Stimulated activated CD8-positive, alpha-beta memory T cell treated with anti-CD3 and anti-CD28 coated beads, Interleukin-4, amount 100 ng/mL, for 48 hours (primary cell): ENCODE data around the gene RHOV.
"Not testable (repeated sequence)": the region's sequence is repeated elsewhere in the genome, so short reads cannot be mapped to it uniquely, and the experiment has no call there.

Experiments used
- DNase-seq: peaks from one replicate; pipeline ENCODE4 v3.0.0-alpha.2; 2020

RHOV gene

DNA sequence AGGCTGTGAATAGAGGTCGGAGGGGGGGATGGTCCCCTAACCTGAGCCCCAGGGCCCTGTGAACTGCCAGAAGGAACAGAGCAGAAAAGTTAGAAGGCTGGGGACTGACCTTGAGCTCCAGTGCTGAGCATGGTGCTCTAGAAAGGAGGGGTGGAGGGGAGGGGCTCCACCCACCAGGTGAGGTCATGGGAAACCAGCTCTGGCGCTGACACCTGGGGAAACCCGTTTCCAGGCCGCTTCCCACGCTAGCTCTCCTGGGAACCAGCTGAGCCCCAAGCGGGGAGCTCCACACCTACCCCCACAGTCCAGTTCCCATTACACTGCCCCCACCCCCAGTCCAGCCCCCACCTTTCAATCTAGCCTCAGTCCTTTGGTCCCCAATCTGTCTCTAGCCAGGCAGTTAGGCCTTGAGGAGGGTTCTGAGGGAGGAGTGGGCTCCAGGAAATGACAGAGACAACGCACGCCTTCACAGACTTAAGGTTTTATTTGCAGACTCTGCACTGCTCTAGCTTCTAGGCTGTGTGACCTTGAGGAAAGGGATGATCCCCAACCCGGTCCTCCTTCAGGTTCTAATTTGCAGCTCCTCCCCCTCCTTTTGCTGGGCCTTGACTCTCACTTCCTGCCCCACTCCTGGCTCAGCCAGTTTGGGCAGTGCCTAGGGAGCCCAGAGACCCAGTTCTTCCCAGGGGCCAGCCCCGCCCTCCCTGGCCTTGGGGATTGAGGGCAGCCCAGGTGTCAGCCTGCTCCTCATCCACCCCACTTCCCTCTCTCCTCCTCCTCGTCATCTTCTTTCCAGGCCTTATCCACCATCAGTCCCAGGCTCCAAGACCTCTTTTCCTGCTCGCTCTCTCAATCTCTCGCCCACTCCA lies 2.1 kb downstream of the RHOV start:
- peak; percentile 34 for DNase-seq

DNA sequence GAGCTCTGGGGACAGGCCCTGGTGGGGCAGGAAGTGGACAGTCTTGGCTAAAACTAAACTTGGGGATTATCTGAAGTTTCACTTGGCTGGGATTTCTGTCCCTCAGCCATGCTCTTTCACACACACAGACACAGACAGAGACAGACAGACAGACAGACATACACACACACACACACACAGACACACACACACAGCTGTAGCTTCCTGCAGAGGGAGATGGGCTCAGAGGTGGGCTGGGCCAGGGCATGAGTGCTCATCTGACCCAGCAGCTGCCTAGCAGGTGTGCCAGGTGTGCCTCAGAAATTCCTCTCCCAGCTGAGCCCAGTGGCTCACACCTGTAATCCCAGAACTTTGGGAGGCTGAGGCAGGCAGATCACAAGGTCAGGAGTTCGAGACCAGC lies 3.3 kb downstream of the RHOV start:
- no peak for DNase-seq

DNA sequence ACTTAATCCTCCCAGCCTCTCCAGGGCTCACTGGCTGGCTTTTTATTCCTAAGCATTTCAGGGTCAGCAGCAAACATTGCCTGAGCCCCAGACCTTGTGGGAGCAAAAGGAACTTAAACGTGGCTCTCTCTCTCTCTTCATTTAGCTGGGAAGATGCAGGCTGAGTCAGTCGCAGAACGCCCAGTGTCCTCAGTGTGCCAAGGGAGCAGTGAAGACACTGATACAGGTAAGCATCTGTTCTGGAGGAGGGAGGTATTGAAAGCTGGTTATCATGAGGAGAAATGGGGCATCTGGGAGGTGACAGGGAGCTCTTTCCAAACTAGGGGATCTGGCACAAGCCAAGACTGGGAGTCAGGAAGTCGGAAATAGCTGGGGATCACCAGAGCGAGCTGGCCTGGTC lies 4.3 kb downstream of the RHOV start:
- no peak for DNase-seq

DNA sequence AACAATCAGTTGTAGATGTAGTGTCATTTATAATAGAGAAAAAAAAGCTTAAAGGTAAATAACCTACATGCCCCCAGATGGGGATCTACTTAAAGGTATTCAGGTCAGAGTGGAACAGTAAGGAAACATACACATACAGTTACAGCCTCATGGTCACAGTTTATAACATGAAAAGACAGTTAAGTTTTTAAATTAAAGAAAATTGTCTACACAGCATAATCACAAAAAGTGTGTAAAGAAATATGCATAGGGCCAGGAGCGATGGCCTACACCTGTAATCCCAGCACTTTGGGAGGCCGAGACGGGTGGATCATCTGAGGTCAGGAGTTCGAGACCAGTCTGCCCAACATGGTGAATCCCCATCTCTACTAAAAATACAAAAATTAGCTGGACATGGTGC lies 6.8 kb downstream of the RHOV start:
- DNase-seq = no peak

DNA sequence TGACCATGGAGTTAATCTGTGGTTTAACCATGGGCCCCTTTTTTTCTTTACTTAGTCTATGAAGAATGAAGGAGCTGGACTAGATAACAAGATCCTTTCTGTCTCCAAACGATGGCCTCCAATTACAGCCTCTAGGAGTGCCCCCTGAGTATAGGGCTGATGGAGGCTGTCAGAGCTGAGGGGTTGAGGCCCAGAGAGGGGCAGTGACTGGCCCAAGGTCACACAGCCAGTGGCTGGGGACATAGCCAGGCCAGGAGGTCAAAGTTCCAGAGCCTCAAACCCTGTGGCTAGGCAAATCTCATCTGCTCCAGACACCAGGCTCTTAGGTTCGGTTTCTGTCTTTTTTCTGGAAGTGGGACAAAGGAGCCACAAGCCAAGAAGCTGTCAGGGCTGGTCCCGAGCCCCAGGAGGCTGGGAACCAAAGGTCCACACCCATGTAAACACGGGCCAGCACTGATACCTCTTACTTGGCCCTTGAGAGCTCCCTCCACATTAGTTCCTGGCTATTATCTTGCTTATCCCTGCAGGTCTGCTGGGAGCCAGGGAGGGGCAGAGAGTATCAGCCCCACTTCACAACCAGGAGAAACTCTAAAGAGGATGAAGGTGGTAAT lies 10.3 kb downstream of the RHOV start:
- no peak for DNase-seq

DNA sequence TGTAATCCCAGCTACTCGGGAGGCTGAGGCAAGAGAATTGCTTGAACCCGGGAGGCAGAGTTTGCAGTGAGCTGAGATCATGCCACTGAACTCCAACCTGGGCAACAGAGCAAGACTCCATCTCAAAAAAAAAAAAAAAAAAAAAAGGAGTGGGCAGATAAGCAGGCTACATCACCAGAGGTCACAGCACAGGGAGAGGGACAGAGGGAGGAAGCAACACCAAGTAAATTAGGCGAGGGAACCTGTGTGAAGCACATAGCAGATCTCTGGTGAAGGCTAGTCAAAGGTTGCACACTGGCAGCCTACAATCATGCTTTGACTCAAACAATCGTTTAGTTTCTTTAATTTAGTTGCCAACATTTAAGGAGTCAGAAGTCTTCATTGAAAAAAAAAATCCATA lies 12.9 kb downstream of the RHOV start:
- not testable (repeated sequence) for DNase-seq

DNA sequence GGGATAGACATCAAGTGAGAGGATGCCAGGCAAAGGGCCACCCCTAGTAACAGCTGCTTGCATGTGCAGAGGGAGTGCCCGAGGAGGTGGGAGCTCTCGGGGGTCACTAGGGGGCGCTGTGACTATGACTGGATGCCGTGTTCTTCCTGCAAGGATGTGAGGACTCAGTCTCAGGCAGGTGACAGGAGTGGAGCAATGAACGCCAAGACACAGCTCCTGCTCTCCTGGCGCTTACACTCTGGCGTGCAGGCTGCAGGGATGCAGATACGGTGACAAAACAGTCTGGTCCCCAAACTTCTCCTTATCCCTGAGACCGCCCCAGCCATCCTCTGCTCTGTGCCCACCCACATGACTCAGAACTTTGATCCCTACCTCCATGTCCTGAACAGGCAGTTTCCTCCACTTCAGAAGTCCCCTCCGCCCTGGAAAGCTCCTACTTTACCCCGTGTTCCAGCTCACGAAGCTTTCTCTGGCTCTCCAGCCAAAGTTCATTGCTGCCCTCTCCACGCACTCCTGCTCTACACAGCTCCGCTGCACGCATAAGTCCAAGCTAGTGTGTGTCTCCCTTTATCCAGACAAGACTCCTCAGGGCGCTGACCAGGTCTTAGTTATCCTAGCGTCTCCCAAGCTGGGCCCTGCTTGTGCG lies 14.7 kb downstream of the RHOV start:
- peak; percentile 94 for DNase-seq

DNA sequence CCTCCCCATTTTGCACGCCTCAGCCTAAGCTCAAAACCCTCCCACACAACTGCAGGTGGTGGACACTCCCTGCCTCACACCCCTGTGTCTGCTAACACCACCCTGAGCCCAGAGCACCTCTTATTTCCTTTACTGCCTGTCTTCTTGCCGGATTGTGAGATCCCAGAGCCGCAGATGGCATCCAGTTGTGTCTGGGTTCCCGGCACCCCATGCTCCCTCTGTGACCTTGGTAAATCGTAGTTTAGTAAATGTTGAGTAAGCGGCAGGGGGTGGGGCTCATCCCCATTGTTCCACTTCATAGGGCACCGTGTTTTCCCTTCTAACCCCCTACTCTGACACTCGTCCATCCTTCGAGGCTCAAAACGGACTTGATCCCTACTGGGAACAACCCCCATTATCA lies 15.3 kb downstream of the RHOV start:
- DNase-seq = no peak

DNA sequence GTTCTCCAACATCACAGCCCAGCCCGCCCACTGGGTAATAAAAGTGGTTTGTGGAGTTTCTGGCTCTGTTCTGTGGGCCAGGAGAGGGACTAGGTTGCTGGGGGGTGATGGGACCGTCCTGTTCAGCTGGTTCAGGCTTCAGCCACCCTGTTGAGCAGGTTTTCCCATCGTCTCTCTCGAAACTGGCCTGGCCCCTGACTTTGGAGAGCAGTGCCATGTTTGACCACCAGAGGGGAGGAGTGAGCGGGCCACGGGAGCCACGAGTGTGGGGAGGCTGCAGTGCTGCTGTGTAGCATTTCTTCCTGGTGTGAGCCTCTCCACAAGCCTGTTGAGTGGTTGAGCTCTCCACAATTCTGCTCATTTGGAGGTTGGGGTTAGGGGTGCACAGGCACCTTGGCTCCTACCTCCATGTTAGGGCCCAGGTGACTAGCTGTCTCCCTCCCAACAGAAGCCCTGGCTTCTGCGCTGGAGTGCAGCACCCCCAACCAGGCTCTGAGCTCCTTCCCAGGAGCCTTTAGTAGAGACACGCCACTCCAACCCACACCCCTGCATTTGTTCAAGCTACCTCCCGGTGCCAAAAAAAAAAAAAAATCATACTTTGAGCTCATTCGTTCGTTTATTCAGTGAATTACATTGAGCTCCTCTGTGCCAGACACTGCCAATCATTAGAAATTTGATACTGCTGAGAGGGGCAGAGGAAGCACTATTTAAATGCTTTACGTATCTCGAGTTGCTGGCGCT lies 16.3 kb downstream of the RHOV start:
- peak; percentile 92 for DNase-seq

DNA sequence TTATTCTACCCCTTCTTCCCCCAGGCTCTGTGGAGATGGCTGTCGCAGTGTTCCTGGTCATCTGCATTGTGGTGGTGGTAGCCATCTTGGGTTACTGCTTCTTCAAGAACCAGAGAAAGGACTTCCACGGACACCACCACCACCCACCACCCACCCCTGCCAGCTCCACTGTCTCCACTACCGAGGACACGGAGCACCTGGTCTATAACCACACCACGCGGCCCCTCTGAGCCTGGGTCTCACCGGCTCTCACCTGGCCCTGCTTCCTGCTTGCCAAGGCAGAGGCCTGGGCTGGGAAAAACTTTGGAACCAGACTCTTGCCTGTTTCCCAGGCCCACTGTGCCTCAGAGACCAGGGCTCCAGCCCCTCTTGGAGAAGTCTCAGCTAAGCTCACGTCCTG lies 17.3 kb downstream of the RHOV start:
- DNase-seq = no peak

DNA sequence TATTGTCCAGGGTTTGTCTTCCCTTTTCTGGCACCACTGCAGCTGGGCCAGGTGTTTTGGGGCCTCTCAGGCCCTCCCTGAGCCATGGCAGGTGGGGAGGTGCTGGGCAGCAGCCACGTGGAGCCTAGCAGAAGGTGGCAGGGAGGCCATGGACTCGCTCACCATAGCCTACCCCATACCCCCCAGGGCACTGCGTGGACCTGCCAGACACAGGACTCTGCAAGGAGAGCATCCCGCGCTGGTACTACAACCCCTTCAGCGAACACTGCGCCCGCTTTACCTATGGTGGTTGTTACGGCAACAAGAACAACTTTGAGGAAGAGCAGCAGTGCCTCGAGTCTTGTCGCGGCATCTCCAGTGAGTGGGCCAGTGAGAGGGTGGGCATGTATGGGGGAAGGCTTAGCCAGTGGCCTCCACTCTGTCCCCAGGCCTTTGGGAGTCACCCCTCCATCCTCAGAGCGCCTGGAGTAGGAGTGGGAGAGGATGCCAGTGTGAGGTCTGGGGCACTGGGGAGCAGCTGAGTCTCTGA lies 18.3 kb downstream of the RHOV start:
- no peak for DNase-seq

DNA sequence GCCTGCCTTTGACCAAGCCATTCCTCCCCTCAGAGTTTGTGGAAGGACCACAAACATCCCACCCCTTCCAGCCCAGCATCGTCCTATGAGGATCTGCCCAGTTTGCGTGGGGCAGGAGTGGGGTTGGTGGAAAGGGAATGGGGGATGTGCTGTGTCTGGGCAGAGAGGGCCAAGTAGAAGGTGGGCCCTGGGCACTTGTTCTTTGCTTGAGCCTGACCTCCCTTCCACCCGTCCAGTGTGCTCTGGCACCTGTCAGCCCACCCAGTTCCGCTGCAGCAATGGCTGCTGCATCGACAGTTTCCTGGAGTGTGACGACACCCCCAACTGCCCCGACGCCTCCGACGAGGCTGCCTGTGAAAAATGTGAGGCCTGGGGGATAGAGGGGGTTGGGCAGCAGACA lies 19.9 kb downstream of the RHOV start:
- DNase-seq = no peak

DNA sequence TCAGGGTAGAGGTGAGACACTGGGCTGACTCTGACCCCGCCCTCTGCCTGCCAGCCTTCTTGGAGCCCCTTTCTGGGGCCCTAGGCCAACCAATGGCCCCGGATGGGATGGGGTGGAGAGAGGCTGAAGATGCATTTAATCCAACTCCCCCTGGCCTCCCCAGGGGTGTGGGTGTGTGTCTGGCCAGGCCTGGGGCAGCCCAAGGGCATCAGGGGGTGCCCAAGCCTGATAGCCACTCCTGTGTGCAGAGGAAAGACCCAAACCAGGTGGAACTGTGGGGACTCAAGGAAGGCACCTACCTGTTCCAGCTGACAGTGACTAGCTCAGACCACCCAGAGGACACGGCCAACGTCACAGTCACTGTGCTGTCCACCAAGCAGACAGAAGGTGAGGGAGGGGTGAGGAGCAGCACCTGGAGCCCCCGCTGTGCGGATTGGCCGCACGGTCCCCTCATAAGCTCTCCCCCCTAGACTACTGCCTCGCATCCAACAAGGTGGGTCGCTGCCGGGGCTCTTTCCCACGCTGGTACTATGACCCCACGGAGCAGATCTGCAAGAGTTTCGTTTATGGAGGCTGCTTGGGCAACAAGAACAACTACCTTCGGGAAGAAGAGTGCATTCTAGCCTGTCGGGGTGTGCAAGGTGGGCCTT lies 20.7 kb downstream of the RHOV start:
- no peak for DNase-seq

DNA sequence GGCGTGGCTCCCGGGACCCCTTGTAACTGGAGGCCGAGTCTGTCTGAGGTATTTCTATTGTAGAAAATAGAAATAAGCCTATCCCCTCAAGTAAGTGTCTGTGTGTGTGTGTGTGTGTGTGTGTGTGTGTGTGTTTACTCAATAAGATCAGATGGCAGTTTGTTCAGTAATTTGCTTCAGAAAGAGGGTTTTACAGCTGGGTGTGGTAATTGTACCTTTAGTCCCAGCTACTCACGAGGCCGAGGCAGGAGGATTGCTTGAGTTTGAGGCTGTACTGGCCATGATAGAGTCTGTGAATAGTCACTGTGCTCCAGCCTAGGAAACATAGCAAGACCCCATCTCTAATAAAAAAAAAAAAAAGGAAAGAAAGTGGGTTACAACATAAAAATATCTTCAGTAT lies 21.5 kb downstream of the RHOV start:
- DNase-seq = no peak

DNA sequence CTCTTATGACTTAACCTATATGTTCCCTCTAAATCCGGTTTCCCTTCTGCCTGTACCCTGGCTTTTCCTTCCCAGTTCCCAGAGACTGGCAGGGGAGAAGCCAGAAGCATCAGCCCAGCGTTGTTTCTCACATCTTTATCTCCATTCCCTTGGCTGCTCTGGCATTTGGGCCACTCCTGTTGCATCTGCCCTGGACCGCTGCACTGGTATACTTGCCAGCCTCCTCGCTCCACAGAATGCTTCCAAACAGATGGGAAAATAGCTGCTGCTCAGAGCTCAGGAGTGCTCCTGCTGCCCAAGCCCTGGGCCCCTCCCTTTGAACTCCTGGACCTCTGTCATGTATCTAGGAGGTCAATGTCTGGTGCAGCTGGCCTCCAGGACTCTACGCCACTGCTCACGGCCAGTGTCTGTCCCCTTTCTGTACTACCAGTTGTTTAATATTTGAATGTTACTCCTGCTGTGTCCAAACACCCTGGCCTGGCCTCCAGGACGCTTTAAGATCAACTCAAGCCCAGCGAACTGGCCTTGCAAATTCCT lies 23.4 kb downstream of the RHOV start:
- no peak for DNase-seq

DNA sequence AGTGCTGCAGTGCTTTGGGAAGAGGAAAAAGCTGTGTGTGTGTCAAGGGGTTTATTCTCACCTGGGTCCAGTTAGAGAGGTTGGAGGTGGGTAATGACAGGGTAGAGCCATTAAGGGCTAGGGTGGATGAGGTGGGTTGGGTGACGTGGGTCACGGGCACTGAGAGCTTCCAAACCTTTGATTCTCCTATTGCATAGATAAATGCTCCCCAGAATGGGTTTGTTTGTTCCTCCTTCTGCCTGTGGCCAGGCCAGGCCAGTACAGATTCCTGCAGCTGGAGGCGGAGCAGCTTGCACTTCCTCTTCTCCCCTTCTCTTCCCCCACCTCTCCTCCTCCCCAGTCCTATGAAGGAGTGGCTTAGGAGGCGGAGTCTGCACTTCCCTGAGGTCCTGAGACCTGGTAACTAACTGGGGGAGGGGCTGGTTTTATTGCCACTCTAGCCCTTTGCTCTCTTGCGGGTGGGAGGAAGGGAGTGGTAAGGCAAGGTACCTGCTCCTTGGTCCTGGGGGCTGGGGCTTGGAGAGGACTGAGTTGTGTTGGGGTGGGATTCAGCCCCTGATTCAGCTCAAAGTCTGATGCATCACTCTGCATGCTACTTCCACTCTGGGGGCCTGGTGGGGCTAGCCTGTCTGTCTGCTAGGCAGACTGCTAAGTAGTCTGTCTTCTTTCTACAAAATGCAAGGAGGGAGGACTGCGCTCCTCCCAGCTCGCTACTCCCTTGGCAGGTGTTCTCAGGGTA lies 26.6 kb downstream of the RHOV start:
- DNase-seq = no peak

DNA sequence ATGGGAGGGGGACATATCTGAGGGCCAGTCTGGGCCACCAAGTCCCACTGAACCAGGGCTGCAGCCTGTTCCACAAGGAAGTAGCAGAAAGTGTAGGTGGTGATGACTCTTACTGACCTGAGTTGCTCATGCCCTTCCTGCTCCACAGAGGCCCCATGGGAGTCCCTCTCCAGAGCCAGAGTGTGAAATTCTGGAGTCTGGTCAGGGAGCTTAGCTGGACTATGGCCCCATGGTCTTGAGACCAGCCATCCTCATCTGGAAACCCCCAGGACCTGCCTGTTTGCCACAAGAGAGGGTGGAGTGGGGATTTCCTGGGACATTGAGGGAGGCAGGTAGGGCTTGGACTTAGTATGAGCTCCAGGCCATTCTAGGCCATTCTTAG lies 27.2 kb downstream of the RHOV start:
- DNase-seq = no peak

DNA sequence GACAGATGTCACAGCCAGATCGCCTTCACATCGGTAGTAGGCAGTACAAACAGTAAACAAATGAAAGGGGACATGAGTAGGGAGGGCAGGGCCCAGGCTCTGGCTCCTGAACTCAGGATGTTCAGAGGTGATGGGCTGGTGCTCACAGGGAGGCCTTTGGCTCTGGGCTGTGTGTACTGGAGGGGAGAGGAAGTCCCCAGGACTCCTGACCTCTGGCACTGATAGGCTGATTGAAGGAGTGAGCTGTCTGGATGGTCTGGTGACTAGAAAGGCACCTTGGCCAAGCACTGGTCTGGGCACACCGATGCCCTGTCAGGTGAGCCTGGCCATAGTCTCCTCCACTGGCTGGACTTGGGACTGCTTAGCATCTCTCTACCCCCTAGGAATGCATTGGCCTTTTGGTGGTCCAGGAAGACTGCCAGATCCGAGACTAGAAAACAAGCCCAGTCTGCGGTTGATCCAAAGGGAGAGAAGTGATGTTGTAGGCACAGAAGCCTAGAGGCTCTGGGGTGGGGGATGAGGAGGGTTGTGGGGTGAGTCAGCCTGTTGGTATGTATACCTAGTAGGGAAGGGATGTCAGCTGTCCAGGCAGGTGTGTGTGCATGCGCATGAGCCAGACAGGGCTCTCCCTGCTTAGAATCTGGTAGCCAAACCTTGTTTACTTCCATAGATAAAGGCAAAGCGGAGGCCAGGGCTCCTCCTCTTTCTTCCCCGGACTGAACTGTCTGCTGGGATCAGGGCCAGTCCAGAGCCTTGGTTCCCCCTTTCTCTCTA lies 28.3 kb downstream of the RHOV start:
- DNase-seq = no peak

DNA sequence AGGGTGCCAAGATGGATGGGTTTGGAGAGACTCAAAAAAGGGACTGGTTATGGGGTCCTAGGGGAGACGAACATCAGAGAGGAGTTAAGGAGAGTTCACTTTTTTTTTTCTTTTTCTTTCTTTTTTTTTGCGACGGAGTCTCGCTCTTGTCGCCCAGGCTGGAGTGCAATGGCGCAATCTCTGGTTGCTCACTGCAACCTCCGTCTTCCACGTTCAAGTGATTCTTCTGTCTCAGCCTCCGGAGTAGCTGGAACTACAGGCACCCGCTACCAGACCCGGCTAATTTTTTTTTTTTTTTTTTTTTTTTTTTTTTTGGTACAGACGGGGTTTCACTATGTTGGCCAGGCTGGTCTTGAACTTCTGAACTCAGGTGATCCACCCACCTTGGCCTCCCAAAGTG lies 29.0 kb downstream of the RHOV start:
- DNase-seq = no peak

DNA sequence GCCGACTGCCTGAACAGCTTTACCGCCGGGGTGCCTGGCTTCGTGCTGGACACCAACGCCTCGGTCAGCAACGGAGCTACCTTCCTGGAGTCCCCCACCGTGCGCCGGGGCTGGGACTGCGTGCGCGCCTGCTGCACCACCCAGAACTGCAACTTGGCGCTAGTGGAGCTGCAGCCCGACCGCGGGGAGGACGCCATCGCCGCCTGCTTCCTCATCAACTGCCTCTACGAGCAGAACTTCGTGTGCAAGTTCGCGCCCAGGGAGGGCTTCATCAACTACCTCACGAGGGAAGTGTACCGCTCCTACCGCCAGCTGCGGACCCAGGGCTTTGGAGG lies 29.4 kb downstream of the RHOV start:
- peak; percentile 54 for DNase-seq
